H1 (cell line): ENCODE data around the gene RAB6D. TPM values are rescaled to one million over a fixed set of nuclear protein-coding genes. Genes with fewer than 3 reads are reported as not detected.
"Not testable (repeated sequence)": the region's sequence is repeated elsewhere in the genome, so short reads cannot be mapped to it uniquely, and the experiment has no call there.

ENCODE experiments used
- CTCF ChIA-PET: fragments of 300-600 bp; sonication (Branson Sonifier 250); formaldehyde crosslinking; loops from one replicate; lab custom pipeline; 2021; ENCODE audit not compliant: partially characterized antibody; lab: Charles Lee
- POLR2A ChIA-PET: fragments of 300-600 bp; sonication (Branson Sonifier 250); formaldehyde crosslinking; loops from one replicate; lab custom pipeline; 2021; ENCODE audit warnings: inconsistent platforms; ENCODE audit not compliant: partially characterized antibody; lab: Charles Lee
- DNase-seq, 2 experiments: peaks; one replicate each; pipeline versions ENCODE4 v3.0.0 to v3.0.0-alpha.2; 2010 to 2022; ENCODE audit warnings: low spot score in 2 of 2, low read depth in 1 of 2, mixed read lengths in 1 of 2
- FAIRE-seq: peaks from 2 replicates; lab custom pipeline; 2011; peaks lifted over from hg19 to GRCh38; lab: Jason Lieb, UNC
- H2AFZ ChIP-seq: 2 replicates; pipeline ENCODE4 v1.8.1; 2012; ENCODE audit warnings: low read length, inconsistent platforms
- H2AK5ac ChIP-seq: 2 replicates; pipeline ENCODE4 v1.6.1; 2013; ENCODE audit warnings: low read depth, low read length
- H2BK120ac ChIP-seq: replicated peaks from 2 replicates; pipeline ENCODE3; 2013; ENCODE audit warnings: low read depth, low read length, inconsistent platforms
- H2BK12ac ChIP-seq: 2 replicates; pipeline ENCODE4 v1.6.1; 2013; ENCODE audit warnings: low read depth, low read length
- H2BK15ac ChIP-seq: 2 replicates; pipeline ENCODE4 v1.6.1; 2013; ENCODE audit warnings: low read length
- H2BK20ac ChIP-seq: 2 replicates; pipeline ENCODE4 v1.6.1; 2013; ENCODE audit warnings: low read length
- H2BK5ac ChIP-seq: 2 replicates; pipeline ENCODE4 v1.6.1; 2013; ENCODE audit warnings: low read depth, low read length
- H3K14ac ChIP-seq: 2 replicates; pipeline ENCODE4 v1.6.1; 2013; ENCODE audit warnings: inconsistent platforms; ENCODE audit not compliant: insufficient read length
- H3K18ac ChIP-seq: 2 replicates; pipeline ENCODE4 v1.6.1; 2013; ENCODE audit warnings: low read length; ENCODE audit errors: extremely low read depth
- H3K23ac ChIP-seq: 2 replicates; pipeline ENCODE4 v1.6.1; 2013; ENCODE audit warnings: inconsistent platforms; ENCODE audit not compliant: insufficient read length
- H3K23me2 ChIP-seq: 2 replicates; pipeline ENCODE4 v1.6.1; 2013; ENCODE audit warnings: low read depth, low read length
- H3K27ac ChIP-seq: 2 replicates; pipeline ENCODE4 v1.6.1; 2011; ENCODE audit warnings: low read depth, low read length, inconsistent platforms
- H3K27me3 ChIP-seq, 4 experiments: replicated peaks in 1 of 4; 1 replicate in 1 of 4; 2 replicates in 3 of 4; pipeline versions ENCODE4 v1.6.1 to v1.8.1; 2011 to 2013; ENCODE audit warnings: low read length in 3 of 4, mild to moderate bottlenecking in 3 of 4, inconsistent platforms in 2 of 4, mixed read lengths in 2 of 4, moderate library complexity in 1 of 4; ENCODE audit not compliant: control insufficient read depth in 3 of 4, insufficient read depth in 3 of 4; ENCODE audit errors: extremely low read depth in 1 of 4
- H3K36me3 ChIP-seq, 4 experiments: 2 replicates each; pipeline versions ENCODE4 v1.6.1 to v1.8.1; 2011 to 2013; ENCODE audit warnings: mild to moderate bottlenecking in 4 of 4, low read length in 3 of 4, moderate library complexity in 2 of 4, control low read depth in 1 of 4, inconsistent platforms in 1 of 4; ENCODE audit not compliant: insufficient read depth in 4 of 4, control insufficient read depth in 2 of 4
- H3K4ac ChIP-seq: replicated peaks from 2 replicates; pipeline ENCODE3; 2013; ENCODE audit warnings: low read length, low read depth, mixed read lengths, inconsistent platforms; ENCODE audit not compliant: insufficient read length
- H3K4me1 ChIP-seq, 4 experiments: replicated peaks in 1 of 4; 1 replicate in 1 of 4; 2 replicates in 3 of 4; pipeline versions ENCODE4 v1.6.1 to v1.8.1; 2011 to 2013; ENCODE audit warnings: low read length in 3 of 4, inconsistent platforms in 2 of 4, mixed read lengths in 1 of 4; ENCODE audit not compliant: insufficient read depth in 4 of 4, control insufficient read depth in 3 of 4
- H3K4me2 ChIP-seq, 2 experiments: 2 replicates each; pipeline versions ENCODE4 v1.6.1 to v1.8.1; 2011 to 2013; ENCODE audit warnings: low read depth in 2 of 2, low read length in 2 of 2, control low read depth in 1 of 2, inconsistent platforms in 1 of 2, mild to moderate bottlenecking in 1 of 2; ENCODE audit not compliant: insufficient read depth in 1 of 2
- H3K4me3 ChIP-seq, 4 experiments: fragments of 200-600, 300-600 bp in 1 of 4; sonication (generic), shearing (Covaris generic), sonication (Bioruptor Twin) in 1 of 4; 2 replicates each; pipeline versions ENCODE4 v1.5.1 to v1.8.1; 2011 to 2016; ENCODE audit warnings: low read length in 4 of 4, low read depth in 3 of 4, control low read depth in 2 of 4, inconsistent platforms in 2 of 4, mild to moderate bottlenecking in 2 of 4, mixed read lengths in 1 of 4, moderate library complexity in 1 of 4; ENCODE audit not compliant: insufficient read depth in 2 of 4; ENCODE audit errors: extremely low read depth in 1 of 4
- H3K56ac ChIP-seq: replicated peaks from 2 replicates; pipeline ENCODE3; 2013; ENCODE audit warnings: low read depth, mild to moderate bottlenecking, mixed read lengths, low read length, inconsistent platforms; ENCODE audit not compliant: insufficient read length
- H3K79me1 ChIP-seq: 2 replicates; pipeline ENCODE4 v1.6.1; 2013; ENCODE audit warnings: low read depth, low read length, control low read depth
- H3K79me2 ChIP-seq, 2 experiments: 2 replicates each; pipeline versions ENCODE4 v1.6.1 to v1.8.1; 2012 to 2013; ENCODE audit warnings: low read length in 2 of 2, mild to moderate bottlenecking in 2 of 2, inconsistent platforms in 1 of 2; ENCODE audit not compliant: insufficient read depth in 2 of 2, control insufficient read depth in 1 of 2
- H3K9ac ChIP-seq, 4 experiments: replicated peaks in 1 of 4; 1 replicate in 1 of 4; 2 replicates in 3 of 4; pipeline versions ENCODE4 v1.6.1 to v1.8.1; 2011 to 2013; ENCODE audit warnings: low read depth in 3 of 4, low read length in 3 of 4, control low read depth in 2 of 4, mild to moderate bottlenecking in 2 of 4, moderate library complexity in 2 of 4, inconsistent platforms in 1 of 4; ENCODE audit errors: extremely low read depth in 1 of 4
- H3K9me3 ChIP-seq, 2 experiments: 2 replicates each; pipeline versions ENCODE4 v1.6.1 to v1.8.1; 2012 to 2013; ENCODE audit warnings: mild to moderate bottlenecking in 2 of 2, moderate library complexity in 2 of 2, control low read depth in 1 of 2, inconsistent platforms in 1 of 2, low read depth in 1 of 2, low read length in 1 of 2, mixed read lengths in 1 of 2; ENCODE audit not compliant: insufficient read depth in 2 of 2
- H4K20me1 ChIP-seq, 2 experiments: replicated peaks in 1 of 2; 2 replicates each; pipeline versions ENCODE3 to v1.8.1; 2011 to 2013; ENCODE audit warnings: inconsistent platforms in 2 of 2, low read length in 2 of 2, mild to moderate bottlenecking in 1 of 2; ENCODE audit not compliant: insufficient read depth in 2 of 2, control insufficient read depth in 1 of 2
- H4K5ac ChIP-seq: 2 replicates; pipeline ENCODE4 v1.6.1; 2013; ENCODE audit warnings: low read length, low read depth, mixed read lengths, inconsistent platforms; ENCODE audit not compliant: insufficient read length
- H4K8ac ChIP-seq: 2 replicates; pipeline ENCODE4 v1.8.0; 2013; ENCODE audit warnings: mild to moderate bottlenecking, moderate library complexity, low read length, inconsistent platforms; ENCODE audit not compliant: insufficient read depth; ENCODE audit errors: extremely low read depth
- H4K91ac ChIP-seq: replicated peaks from 2 replicates; pipeline ENCODE3; 2013; ENCODE audit warnings: low read length, mixed read lengths, inconsistent platforms; ENCODE audit not compliant: insufficient read length
- RAD21 ChIP-seq, 2 experiments: IDR thresholded peaks in 1 of 2; conservative IDR thresholded peaks in 1 of 2; 2 replicates each; pipeline ENCODE4 v1.6.1; 2011; ENCODE audit warnings: low read depth in 2 of 2, low read length in 2 of 2, improper control_type of control experiment in 1 of 2, inconsistent platforms in 1 of 2, mild to moderate bottlenecking in 1 of 2, moderate library complexity in 1 of 2
- WGBS, 2 experiments: shearing (Covaris generic) in 1 of 2; methylation state at CpG; one replicate each; pipeline versions ENCODE4 v1.1.6 to v1.1.7; 2013 to 2015; ENCODE audit warnings: low lambda C conversion rate in 2 of 2, mixed read lengths in 2 of 2, inconsistent platforms in 1 of 2, low coverage in 1 of 2, missing lambda C conversion rate in 1 of 2; ENCODE audit not compliant: insufficient replicate concordance in 2 of 2, insufficient coverage in 1 of 2, insufficient read length in 1 of 2; ENCODE audit errors: extremely low coverage in 1 of 2, missing lambda C conversion rate in 1 of 2; 5-methylcytosine and 5-hydroxymethylcytosine counted together
- polyA plus RNA-seq, 7 experiments: library from polyadenylated mRNA; depleted of rRNA in 3 of 7; stranded (reverse) in 5 of 7; unstranded in 2 of 7; fragments of >200 nt in 5 of 7; fragments of 200-250 nt in 2 of 7; gene quantifications; 1 replicate in 5 of 7; 2 replicates in 1 of 7; 4 replicates in 1 of 7; pipeline versions ENCODE4 v1.2.1 to v1.2.3, GENCODE V29; 2011 to 2013; ENCODE audit warnings: missing spikeins in 2 of 7, mixed read lengths in 2 of 7
- total RNA-seq: library from RNA; stranded (reverse); fragmentation: NEBNext Ultra II Directional; extraction: Animal tissue kit (Norgen Biotek cat#: 25700); gene quantifications from 2 replicates; pipeline ENCODE4 v1.2.1, GENCODE V29; 2021
- TF ChIP-seq, protein P1 (sequence below), 3 experiments: IDR thresholded peaks; 1 replicate in 2 of 3; 2 replicates in 1 of 3; pipeline versions ENCODE4 v1.5.1 to v1.6.1; 2011; ENCODE audit warnings: low read length in 3 of 3, mild to moderate bottlenecking in 3 of 3, inconsistent platforms in 2 of 3, low read depth in 1 of 3, moderate library complexity in 1 of 3; ENCODE audit not compliant: insufficient read depth in 1 of 3; ENCODE audit errors: control extremely low read depth in 1 of 3

RAB6D gene
- total and polyA plus RNA-seq, 2 of the 8 experiments (the other 6 are each of a cell fraction or from before 2014, with no cell fraction given): 0.05 to 0.22 TPM

DNA sequence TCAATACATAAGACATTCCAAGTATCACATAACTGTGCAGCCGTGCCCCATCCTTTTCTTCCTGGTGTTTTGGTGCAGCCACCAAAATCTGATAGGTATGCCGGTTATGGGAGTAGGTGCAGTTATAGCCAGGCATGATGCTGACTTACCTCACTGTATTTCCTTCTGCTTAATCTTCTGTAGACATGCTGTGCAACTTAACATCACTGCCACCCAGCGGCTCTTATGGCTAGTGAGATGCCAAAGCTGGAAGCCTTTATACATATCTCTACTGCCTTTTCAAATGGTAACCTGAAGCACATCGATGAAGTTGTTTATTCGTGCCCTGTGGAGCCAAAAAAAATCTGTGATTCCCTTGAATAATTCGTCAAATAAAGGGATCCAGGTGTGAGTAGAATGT lies 28.6 kb downstream of the RAB6D start:
- H3K36me3 ChIP-seq, POLR2A ChIA-PET, H4K20me1 ChIP-seq, H3K79me1 ChIP-seq, H3K23me2 ChIP-seq, DNase-seq, H3K56ac ChIP-seq, H3K4ac ChIP-seq, H3K23ac ChIP-seq, H2BK12ac ChIP-seq, FAIRE-seq, H4K91ac ChIP-seq, H3K4me1 ChIP-seq, H3K14ac ChIP-seq, H2BK20ac ChIP-seq, H4K8ac ChIP-seq, H2AFZ ChIP-seq, H2BK15ac ChIP-seq, H3K27ac ChIP-seq, H3K4me2 ChIP-seq, H3K9me3 ChIP-seq, H3K4me3 ChIP-seq, H3K9ac ChIP-seq, H2AK5ac ChIP-seq, H4K5ac ChIP-seq, H3K79me2 ChIP-seq, H3K27me3 ChIP-seq, H3K18ac ChIP-seq, H2BK5ac ChIP-seq, H2BK120ac ChIP-seq: not testable (repeated sequence)
- WGBS, 2 experiments: 47% methylated on average over 6 of the region's 6 CpGs; no CpG with 5 or more reads in 1 of the 2 experiments
- TF ChIP-seq, protein P1, sequence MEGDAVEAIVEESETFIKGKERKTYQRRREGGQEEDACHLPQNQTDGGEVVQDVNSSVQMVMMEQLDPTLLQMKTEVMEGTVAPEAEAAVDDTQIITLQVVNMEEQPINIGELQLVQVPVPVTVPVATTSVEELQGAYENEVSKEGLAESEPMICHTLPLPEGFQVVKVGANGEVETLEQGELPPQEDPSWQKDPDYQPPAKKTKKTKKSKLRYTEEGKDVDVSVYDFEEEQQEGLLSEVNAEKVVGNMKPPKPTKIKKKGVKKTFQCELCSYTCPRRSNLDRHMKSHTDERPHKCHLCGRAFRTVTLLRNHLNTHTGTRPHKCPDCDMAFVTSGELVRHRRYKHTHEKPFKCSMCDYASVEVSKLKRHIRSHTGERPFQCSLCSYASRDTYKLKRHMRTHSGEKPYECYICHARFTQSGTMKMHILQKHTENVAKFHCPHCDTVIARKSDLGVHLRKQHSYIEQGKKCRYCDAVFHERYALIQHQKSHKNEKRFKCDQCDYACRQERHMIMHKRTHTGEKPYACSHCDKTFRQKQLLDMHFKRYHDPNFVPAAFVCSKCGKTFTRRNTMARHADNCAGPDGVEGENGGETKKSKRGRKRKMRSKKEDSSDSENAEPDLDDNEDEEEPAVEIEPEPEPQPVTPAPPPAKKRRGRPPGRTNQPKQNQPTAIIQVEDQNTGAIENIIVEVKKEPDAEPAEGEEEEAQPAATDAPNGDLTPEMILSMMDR (IDR thresholded peaks at IDR 0.05; ENCODE audit: control extremely low read depth in 1 of 3, insufficient read depth in 1 of 3, low read depth in 1 of 3, low read length in 3 of 3): peak in 1 of 3 experiments; percentile 28; a peak in 1 of 4 replicates
- peak; percentile 22 to 26; a peak in 3 of 4 replicates for TF ChIP-seq RAD21 (IDR thresholded peaks at IDR 0.05 in 1 of 2, conservative IDR thresholded peaks at IDR 0.05 in 1 of 2; ENCODE audit: low read depth in 2 of 2, low read length in 2 of 2)
- CTCF ChIA-PET: interaction anchor here (0.6 to 1.7 kb wide), 6 partner anchors 9 to 338 kb away, joined by 3 to 6 read pairs (median 4); no protein-coding TSS in a partner anchor
